Suprapubic skin (tissue), 4 donors: ENCODE data around the gene DUOX1. TPM values are rescaled to one million over a fixed set of nuclear protein-coding genes. Genes with fewer than 3 reads are reported as not detected.

Experiments used
- DNase-seq, 2 donors: peaks; one replicate each; pipeline ENCODE4 v3.0.0-alpha.2; 2019; ENCODE audit warnings: low spot score in 2 of 2
- H3K27ac ChIP-seq: fragments of 200-600 bp; sonication (generic); one replicate; pipeline ENCODE4 v1.5.1; 2019
- H3K27me3 ChIP-seq: fragments of 200-600 bp; sonication (generic); one replicate; pipeline ENCODE4 v1.5.1; 2019
- H3K36me3 ChIP-seq: fragments of 200-600 bp; sonication (generic); one replicate; pipeline ENCODE4 v1.5.1; 2019
- H3K4me1 ChIP-seq: fragments of 200-600 bp; sonication (generic); one replicate; pipeline ENCODE4 v1.5.1; 2019
- H3K4me3 ChIP-seq: fragments of 200-600 bp; sonication (generic); one replicate; pipeline ENCODE4 v1.5.1; 2019; ENCODE audit warnings: mild to moderate bottlenecking
- H3K9me3 ChIP-seq: fragments of 200-600 bp; sonication (generic); one replicate; pipeline ENCODE4 v1.5.1; 2019
- EP300 ChIP-seq: sonication (generic); formaldehyde crosslinking; IDR thresholded peaks from one replicate; pipeline ENCODE4 v1.6.1; 2017; ENCODE audit warnings: antibody characterized with exemption
- POLR2A ChIP-seq, 2 donors: fragments of 450-650 bp; IDR thresholded peaks; one replicate each; pipeline ENCODE4 v1.6.1; 2017; ENCODE audit warnings: antibody characterized with exemption in 2 of 2, mild to moderate bottlenecking in 2 of 2, moderate library complexity in 2 of 2
- POLR2AphosphoS5 ChIP-seq, 3 donors: sonication (generic); formaldehyde crosslinking; IDR thresholded peaks; one replicate each; pipeline ENCODE4 v1.6.1; 2017; ENCODE audit warnings: antibody characterized with exemption in 3 of 3
- WGBS: methylation state at CpG from one replicate; pipeline ENCODE4 v1.1.5; 2018; 5-methylcytosine and 5-hydroxymethylcytosine counted together
- total RNA-seq, 4 donors: library from RNA; depleted of rRNA; stranded (reverse); fragments of >200 nt; gene quantifications; one replicate each; pipeline ENCODE4 v1.1.0, GENCODE V29; 2016
- TF ChIP-seq, protein P1 (sequence below), 2 donors: fragments of 200-600 bp in 1 of 2; fragments of 450-650 bp in 1 of 2; sonication (generic) in 1 of 2; IDR thresholded peaks; one replicate each; pipeline ENCODE4 v1.5.1; 2016 to 2019; ENCODE audit warnings: antibody characterized with exemption in 2 of 2, mild to moderate bottlenecking in 1 of 2, moderate library complexity in 1 of 2

DUOX1 gene
- total RNA-seq, 4 donors from 2014 or later, result 87.2 to 246 (median 165) TPM

DNA sequence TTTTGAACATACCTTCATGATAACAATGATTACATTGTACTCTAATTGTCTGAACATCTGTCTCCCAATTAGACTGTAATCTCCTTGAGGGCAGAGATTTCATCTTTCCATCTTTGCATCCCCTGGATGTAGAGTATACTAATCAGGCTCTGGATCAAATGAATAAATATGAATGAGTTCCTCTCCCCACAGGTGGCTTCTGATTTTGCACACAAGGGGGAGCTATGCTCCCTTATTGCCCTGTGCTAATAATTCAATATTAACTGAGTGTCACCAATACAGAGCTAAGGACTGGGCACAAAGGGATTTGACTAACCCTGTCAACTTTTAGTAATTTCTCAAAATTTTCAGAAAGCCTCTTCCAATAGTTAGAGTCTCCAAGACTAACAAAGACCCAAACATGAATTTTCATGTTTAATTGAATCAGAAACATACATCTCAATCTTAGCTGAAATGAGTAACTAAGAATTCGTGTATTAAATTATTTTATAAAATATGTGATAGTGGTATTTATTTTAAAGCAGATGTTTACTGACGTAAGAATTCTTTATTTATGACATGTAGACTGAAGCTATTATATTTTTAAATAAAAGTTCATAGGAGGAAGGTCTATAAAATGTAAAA, 3.1 kb upstream of the DUOX1 start:
- Histone ChIP-seq H3K27ac (no peak overlapping the region), H3K36me3 (no peaks in the 10 kb centered on the region), H3K4me3 (no peak overlapping the region), H3K27me3 (peaks cover 8% of the 10 kb centered on the region), H3K4me1 (peaks cover 23% of the 10 kb centered on the region), H3K9me3 (no peaks in the 10 kb centered on the region)
- no peak for TF ChIP-seq POLR2AphosphoS5 (IDR thresholded peaks at IDR 0.05)
- TF ChIP-seq EP300, result no peak
- TF ChIP-seq, protein P1, sequence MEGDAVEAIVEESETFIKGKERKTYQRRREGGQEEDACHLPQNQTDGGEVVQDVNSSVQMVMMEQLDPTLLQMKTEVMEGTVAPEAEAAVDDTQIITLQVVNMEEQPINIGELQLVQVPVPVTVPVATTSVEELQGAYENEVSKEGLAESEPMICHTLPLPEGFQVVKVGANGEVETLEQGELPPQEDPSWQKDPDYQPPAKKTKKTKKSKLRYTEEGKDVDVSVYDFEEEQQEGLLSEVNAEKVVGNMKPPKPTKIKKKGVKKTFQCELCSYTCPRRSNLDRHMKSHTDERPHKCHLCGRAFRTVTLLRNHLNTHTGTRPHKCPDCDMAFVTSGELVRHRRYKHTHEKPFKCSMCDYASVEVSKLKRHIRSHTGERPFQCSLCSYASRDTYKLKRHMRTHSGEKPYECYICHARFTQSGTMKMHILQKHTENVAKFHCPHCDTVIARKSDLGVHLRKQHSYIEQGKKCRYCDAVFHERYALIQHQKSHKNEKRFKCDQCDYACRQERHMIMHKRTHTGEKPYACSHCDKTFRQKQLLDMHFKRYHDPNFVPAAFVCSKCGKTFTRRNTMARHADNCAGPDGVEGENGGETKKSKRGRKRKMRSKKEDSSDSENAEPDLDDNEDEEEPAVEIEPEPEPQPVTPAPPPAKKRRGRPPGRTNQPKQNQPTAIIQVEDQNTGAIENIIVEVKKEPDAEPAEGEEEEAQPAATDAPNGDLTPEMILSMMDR (IDR thresholded peaks at IDR 0.05), result peak; percentile 42 to 65
- WGBS, result 85% methylated on average over 2 of the region's 2 CpGs
- DNase-seq, result no peak

DNA sequence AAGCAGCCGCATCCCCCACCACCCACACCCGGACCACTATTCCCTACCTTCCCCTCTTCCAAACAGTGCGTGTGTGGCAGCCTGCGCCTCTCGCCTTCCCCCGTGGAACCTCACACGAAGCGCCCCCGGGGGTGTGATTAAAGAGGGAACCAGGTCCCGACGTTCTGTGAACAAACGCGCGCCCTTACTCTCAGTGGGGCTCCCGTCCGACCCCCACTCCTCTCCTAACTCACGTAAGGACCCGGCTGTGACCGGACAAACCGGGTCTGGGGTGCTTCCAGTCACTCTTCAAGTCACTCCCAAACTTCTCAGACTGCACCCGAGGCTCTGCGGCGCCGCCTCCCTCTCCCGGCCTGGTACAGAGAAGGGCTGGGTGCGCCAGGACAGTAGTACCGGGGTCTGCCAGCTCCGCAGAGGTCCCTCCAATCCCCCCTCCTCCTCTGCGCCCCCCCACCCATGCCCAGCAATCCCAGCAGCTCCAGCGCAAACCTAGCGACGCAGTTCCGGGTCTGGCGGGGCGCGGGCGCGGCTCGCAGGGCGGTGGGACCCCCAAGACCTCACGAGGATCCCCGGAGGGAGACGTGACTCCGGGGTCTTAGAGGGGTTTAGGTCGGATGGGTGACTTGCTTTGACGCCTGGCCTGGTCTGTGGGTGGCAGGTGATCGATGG, 689 bp upstream of the DUOX1 start:
- Histone ChIP-seq H3K27ac (peak overlapping the region; percentile 72), H3K27me3 (peaks cover 15% of the 10 kb centered on the region), H3K4me3 (peak overlapping the region; percentile 58), H3K4me1 (peaks cover 33% of the 10 kb centered on the region), H3K36me3 (no peaks in the 10 kb centered on the region), H3K9me3 (no peaks in the 10 kb centered on the region)
- TF ChIP-seq, protein P1 (IDR thresholded peaks at IDR 0.05), result no peak
- TF ChIP-seq EP300 (no peak), POLR2AphosphoS5 (IDR thresholded peaks at IDR 0.05) (no peak), POLR2A (IDR thresholded peaks at IDR 0.05) (no peak)
- 7% methylated on average over 30 of the region's 47 CpGs for WGBS
- no peak for DNase-seq

DNA sequence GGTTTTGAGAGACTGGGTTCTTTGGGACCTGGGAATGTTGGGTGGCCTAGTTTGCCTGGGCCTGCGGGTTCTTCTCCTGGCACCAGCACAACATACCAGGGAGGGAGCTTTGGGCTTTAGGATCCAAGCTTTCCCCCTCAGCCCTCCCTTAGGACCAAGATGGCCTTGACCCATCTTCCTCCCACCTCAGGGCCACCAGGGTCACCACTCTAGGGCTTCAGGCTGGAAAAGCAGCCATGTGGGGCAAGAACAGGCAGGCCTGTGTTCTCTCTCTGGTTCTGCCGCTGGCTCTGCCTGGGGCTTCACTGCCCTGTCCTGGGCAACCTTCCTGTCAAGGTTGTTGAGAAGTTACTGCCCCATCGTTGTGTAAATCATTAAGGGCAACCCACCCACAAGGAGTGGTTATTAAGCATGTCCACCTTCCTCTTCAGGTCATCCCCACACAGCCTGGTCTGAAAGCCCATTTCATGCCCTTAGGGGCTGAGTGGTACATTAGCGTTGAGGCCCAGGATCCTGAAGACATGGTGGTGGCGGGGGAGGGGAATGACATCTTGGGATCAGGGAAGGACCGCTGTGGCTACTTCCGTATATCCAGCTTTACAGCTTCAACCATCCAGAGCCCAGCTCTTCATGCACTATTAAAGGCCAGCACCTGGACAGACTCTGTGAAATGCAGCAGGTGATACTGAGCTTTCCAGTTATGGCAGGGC, 652 bp downstream of the DUOX1 start:
- Histone ChIP-seq H3K36me3 (no peaks in the 10 kb centered on the region), H3K27ac (peak overlapping the region; percentile 72), H3K27me3 (peaks cover 27% of the 10 kb centered on the region), H3K4me1 (peaks cover 45% of the 10 kb centered on the region), H3K9me3 (no peaks in the 10 kb centered on the region), H3K4me3 (peak overlapping the region; percentile 58)
- no peak for TF ChIP-seq POLR2AphosphoS5 (IDR thresholded peaks at IDR 0.05)
- TF ChIP-seq POLR2A (IDR thresholded peaks at IDR 0.05), result no peak
- TF ChIP-seq, protein P1 (IDR thresholded peaks at IDR 0.05), result no peak
- no peak for TF ChIP-seq EP300
- no peak for DNase-seq
- WGBS, result 57% methylated on average over 4 of the region's 7 CpGs

DNA sequence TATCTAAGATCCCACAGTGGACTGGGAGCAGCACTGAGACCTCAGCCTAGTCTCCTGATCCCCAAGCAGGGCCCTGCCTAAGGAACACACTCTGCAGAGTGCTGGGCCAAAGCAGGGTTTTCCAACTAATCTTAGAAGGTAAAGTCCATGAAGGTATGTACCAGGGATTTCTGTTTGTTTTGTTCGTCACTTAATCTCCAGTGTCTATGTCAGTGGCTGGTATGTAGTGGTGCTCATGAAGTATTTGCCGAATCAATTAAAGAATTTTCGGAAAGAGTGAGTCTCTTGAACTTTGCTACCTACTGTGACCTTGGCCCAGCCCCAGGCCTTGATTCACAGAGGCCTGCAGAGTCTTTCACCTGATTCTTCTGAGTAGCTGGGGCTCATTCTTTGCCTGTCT, 1.7 kb downstream of the DUOX1 start:
- peaks cover 27% of the 10 kb centered on the region for H3K27me3 ChIP-seq
- H3K27ac ChIP-seq, result no peak overlapping the region
- TF ChIP-seq POLR2AphosphoS5 (IDR thresholded peaks at IDR 0.05), result no peak
- no peak for TF ChIP-seq EP300
- TF ChIP-seq, protein P1 (IDR thresholded peaks at IDR 0.05), result no peak
- TF ChIP-seq POLR2A (IDR thresholded peaks at IDR 0.05), result no peak
- no peaks in the 10 kb centered on the region for H3K36me3 ChIP-seq
- DNase-seq, result no peak
- peaks cover 45% of the 10 kb centered on the region for H3K4me1 ChIP-seq
- no peak overlapping the region for H3K4me3 ChIP-seq
- WGBS, result 91% methylated on average over 3 of the region's 3 CpGs
- H3K9me3 ChIP-seq, result no peaks in the 10 kb centered on the region
